ENCODE measurements around the gene NOPCHAP1.

NOPCHAP1 gene

DNA sequence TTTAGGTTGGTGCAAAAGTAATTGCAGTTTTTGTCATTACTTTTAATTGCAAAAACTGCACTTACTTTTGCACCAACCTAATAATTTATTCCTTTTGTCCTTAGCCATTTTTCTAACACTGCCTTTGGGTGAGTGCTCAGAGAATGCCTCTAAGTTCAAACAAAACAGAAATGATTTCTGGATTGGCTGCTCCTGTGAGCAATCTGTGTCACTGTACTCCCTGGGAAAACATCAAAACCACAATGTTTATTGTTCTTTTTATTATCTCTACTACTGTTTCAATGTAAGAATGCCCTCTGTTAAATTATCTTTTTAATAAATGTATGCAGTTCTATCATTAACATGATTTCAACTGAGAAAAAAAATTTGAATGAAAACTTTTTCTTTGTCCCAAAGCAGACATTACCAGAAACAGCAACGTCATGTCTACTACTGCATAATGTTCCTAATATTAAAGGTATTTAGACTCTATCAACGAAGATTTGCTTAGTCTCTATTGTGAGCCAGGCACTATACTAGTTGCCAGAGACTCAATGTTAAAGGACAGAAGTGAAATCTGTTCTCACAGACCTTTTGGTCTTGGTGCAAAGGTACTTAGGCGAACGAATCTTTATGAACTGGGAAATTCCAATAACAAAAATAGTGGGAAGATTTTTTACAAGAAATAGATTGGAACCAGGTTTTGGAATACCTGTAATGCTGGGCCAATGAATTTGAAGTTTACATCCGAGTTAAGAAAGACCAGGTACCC is 34.2 kb upstream of the NOPCHAP1 start:
- H3F3A ChIP-seq (ENCODE audit: low read depth): no peaks in the 10 kb centered on the region

DNA sequence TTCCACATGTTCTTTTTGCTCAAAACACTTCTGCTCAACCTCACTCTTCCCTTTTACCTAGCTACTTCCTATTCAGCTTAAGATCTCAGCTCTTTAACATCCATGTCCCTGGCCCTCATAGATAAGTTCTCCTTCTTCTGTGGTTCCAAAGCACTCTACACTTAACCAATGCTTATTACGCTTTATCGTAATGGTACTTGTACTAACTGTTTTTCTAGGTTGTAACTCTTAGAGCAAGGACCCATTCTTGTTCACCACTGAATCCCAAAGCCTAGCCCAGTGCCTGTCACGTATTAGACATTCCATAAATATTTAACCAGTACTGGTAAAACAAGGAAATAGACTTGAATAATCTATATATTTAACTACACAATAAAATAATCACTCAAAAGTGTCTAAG is 33.3 kb upstream of the NOPCHAP1 start:
- no peak overlapping the region for H2AFZ ChIP-seq (ENCODE audit: low read length)
- H3K4me2 ChIP-seq (ENCODE audit: low read depth, low read length, poor library complexity, severe bottlenecking): no peak overlapping the region
- peaks cover 9% of the 10 kb centered on the region for H3K4me1 ChIP-seq (ENCODE audit: insufficient read depth, low read length, poor library complexity, severe bottlenecking)
- no peaks in the 10 kb centered on the region for H3K27me3 ChIP-seq (ENCODE audit: insufficient read depth, low read length, poor library complexity, severe bottlenecking)
- no peaks in the 10 kb centered on the region for H3F3A ChIP-seq (ENCODE audit: low read depth)
- H3K9me3 ChIP-seq (ENCODE audit: insufficient read depth, low read depth, low read length): no peaks in the 10 kb centered on the region
- H3K36me3 ChIP-seq (ENCODE audit: insufficient read depth, low read length): no peaks in the 10 kb centered on the region
- no peaks in the 10 kb centered on the region for H3K9me2 ChIP-seq (replicated peaks; ENCODE audit: low read depth, low read length)
- no peak overlapping the region for H3K4me3 ChIP-seq (ENCODE audit: low read length, poor library complexity, severe bottlenecking)
- H3K9ac ChIP-seq (ENCODE audit: low read depth, low read length, poor library complexity, severe bottlenecking): no peak overlapping the region
- H4K20me1 ChIP-seq (ENCODE audit: insufficient read depth, low read length, poor library complexity, severe bottlenecking): no peaks in the 10 kb centered on the region
- no peak for TF ChIP-seq EZH2phosphoT487 (IDR thresholded peaks at IDR 0.05; ENCODE audit: borderline replicate concordance)
- TF ChIP-seq, protein P1, sequence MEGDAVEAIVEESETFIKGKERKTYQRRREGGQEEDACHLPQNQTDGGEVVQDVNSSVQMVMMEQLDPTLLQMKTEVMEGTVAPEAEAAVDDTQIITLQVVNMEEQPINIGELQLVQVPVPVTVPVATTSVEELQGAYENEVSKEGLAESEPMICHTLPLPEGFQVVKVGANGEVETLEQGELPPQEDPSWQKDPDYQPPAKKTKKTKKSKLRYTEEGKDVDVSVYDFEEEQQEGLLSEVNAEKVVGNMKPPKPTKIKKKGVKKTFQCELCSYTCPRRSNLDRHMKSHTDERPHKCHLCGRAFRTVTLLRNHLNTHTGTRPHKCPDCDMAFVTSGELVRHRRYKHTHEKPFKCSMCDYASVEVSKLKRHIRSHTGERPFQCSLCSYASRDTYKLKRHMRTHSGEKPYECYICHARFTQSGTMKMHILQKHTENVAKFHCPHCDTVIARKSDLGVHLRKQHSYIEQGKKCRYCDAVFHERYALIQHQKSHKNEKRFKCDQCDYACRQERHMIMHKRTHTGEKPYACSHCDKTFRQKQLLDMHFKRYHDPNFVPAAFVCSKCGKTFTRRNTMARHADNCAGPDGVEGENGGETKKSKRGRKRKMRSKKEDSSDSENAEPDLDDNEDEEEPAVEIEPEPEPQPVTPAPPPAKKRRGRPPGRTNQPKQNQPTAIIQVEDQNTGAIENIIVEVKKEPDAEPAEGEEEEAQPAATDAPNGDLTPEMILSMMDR (conservative IDR thresholded peaks at IDR 0.05; ENCODE audit: low read length): no peak
- H3K79me2 ChIP-seq (ENCODE audit: insufficient read depth, low read length): no peaks in the 10 kb centered on the region

More for the DNA sequence above, 34.2 kb upstream of the NOPCHAP1 start:
- no peaks in the 10 kb centered on the region for H3K9me2 ChIP-seq (replicated peaks; ENCODE audit: low read depth, low read length)
- H3K4me2 ChIP-seq (ENCODE audit: low read depth, low read length, poor library complexity, severe bottlenecking): no peak overlapping the region
- no peak overlapping the region for H3K4me3 ChIP-seq (ENCODE audit: low read length, poor library complexity, severe bottlenecking)
- TF ChIP-seq EZH2phosphoT487 (IDR thresholded peaks at IDR 0.05; ENCODE audit: borderline replicate concordance): no peak
- TF ChIP-seq, protein P1 (conservative IDR thresholded peaks at IDR 0.05; ENCODE audit: low read length): no peak
- H3K27me3 ChIP-seq (ENCODE audit: insufficient read depth, low read length, poor library complexity, severe bottlenecking): no peaks in the 10 kb centered on the region
- H3K9ac ChIP-seq (ENCODE audit: low read depth, low read length, poor library complexity, severe bottlenecking): no peak overlapping the region
- H3K9me3 ChIP-seq (ENCODE audit: insufficient read depth, low read depth, low read length): no peaks in the 10 kb centered on the region
- H2AFZ ChIP-seq (ENCODE audit: low read length): no peak overlapping the region
- H4K20me1 ChIP-seq (ENCODE audit: insufficient read depth, low read length, poor library complexity, severe bottlenecking): no peaks in the 10 kb centered on the region
- H3K4me1 ChIP-seq (ENCODE audit: insufficient read depth, low read length, poor library complexity, severe bottlenecking): peaks cover 3% of the 10 kb centered on the region
- H3K79me2 ChIP-seq (ENCODE audit: insufficient read depth, low read length): no peaks in the 10 kb centered on the region
- no peaks in the 10 kb centered on the region for H3K36me3 ChIP-seq (ENCODE audit: insufficient read depth, low read length)

DNA sequence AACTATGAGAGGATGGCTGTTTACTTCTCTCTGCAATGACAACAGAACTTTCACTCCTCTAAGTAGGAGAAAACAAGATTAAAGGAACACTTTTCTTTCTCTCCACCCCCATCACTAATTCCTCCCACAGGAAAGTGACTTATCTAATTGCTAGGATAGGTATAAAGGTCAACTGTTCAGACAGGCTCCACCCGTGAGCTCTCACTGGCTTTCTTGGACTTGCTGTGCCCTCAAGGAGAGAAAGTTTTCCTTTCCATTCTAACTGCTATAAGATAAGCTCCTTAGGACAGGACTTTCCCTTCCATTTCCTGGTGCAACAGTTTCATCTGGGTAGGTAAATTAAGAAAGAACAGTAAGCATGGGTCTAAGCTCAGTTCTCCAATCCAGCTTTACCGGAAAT is 32.8 kb upstream of the NOPCHAP1 start:
- Histone ChIP-seq H4K20me1 (ENCODE audit: insufficient read depth, low read length, poor library complexity, severe bottlenecking) (no peaks in the 10 kb centered on the region), H3K9ac (ENCODE audit: low read depth, low read length, poor library complexity, severe bottlenecking) (no peak overlapping the region), H2AFZ (ENCODE audit: low read length) (no peak overlapping the region), H3K4me1 (ENCODE audit: insufficient read depth, low read length, poor library complexity, severe bottlenecking) (peaks cover 9% of the 10 kb centered on the region), H3K9me2 (replicated peaks; ENCODE audit: low read depth, low read length) (no peaks in the 10 kb centered on the region), H3K27me3 (ENCODE audit: insufficient read depth, low read length, poor library complexity, severe bottlenecking) (no peaks in the 10 kb centered on the region), H3F3A (ENCODE audit: low read depth) (no peaks in the 10 kb centered on the region), H3K4me3 (ENCODE audit: low read length, poor library complexity, severe bottlenecking) (no peak overlapping the region), H3K79me2 (ENCODE audit: insufficient read depth, low read length) (no peaks in the 10 kb centered on the region), H3K36me3 (ENCODE audit: insufficient read depth, low read length) (no peaks in the 10 kb centered on the region), H3K4me2 (ENCODE audit: low read depth, low read length, poor library complexity, severe bottlenecking) (no peak overlapping the region), H3K9me3 (ENCODE audit: insufficient read depth, low read depth, low read length) (no peaks in the 10 kb centered on the region)
- TF ChIP-seq, protein P1 (conservative IDR thresholded peaks at IDR 0.05; ENCODE audit: low read length): no peak
- no peak for TF ChIP-seq EZH2phosphoT487 (IDR thresholded peaks at IDR 0.05; ENCODE audit: borderline replicate concordance)
